ENCODE data around the gene SLC13A3.

- TF ChIP-seq CTCF (IDR thresholded peaks at IDR 0.05; ENCODE audit: low read depth, low read length, poor library complexity, severe bottlenecking) = no peak
- no peak for TF ChIP-seq EZH2phosphoT487 (IDR thresholded peaks at IDR 0.05; ENCODE audit: borderline replicate concordance, low read length)
Measured at GRCh38 chr20:46666818-46667515, 15.7 kb upstream of the SLC13A3 start.

All from DOHH2 (cell line).